ENCODE measurements around the gene CREBBP. TPM values are rescaled to one million over a fixed set of nuclear protein-coding genes. Genes with fewer than 3 reads are reported as not detected.

Gene CREBBP
- total and polyA plus RNA-seq, 2 donors (not counting 1 experiment from before 2014, with no cell fraction given) = 6.1 to 22.6 TPM

GRCh38 chr16:3835089-3835602 is 45.4 kb downstream of the CREBBP start:
- H3K9me3 ChIP-seq (ENCODE audit: control insufficient read depth, insufficient read depth, low read depth, low read length) = no peaks in the 10 kb centered on the region
- no peak overlapping the region for H3K27ac ChIP-seq (ENCODE audit: insufficient read depth, low read length)
- no peak overlapping the region for H3K4me2 ChIP-seq (ENCODE audit: extremely low read depth, insufficient read depth, low read length)
- no peak overlapping the region for H3K9ac ChIP-seq (ENCODE audit: insufficient read depth, low read length)
- no peak for DNase-seq (ENCODE audit: low read depth in 2 of 2)
- no peaks in the 10 kb centered on the region for H3K36me3 ChIP-seq (ENCODE audit: control insufficient read depth, insufficient read depth, low read length)
- peaks cover 3% of the 10 kb centered on the region for H4K20me1 ChIP-seq (ENCODE audit: control insufficient read depth, extremely low read depth, insufficient read depth, low read length)
- H2AFZ ChIP-seq (ENCODE audit: low read length) = no peak overlapping the region
- no peaks in the 10 kb centered on the region for H3K27me3 ChIP-seq (ENCODE audit: control insufficient read depth, insufficient read depth, low read length)
- no peak overlapping the region for H3K4me3 ChIP-seq (replicated peaks in 1 of 4; ENCODE audit: control extremely low read depth in 1 of 4, insufficient read depth in 1 of 4, low read depth in 3 of 4, low read length in 4 of 4)
- H3K79me2 ChIP-seq (ENCODE audit: control insufficient read depth, insufficient read depth, low read length) = peaks cover 83% of the 10 kb centered on the region
- TF ChIP-seq CTCF (conservative IDR thresholded peaks at IDR 0.05 in 1 of 2, IDR thresholded peaks at IDR 0.05 in 1 of 2; ENCODE audit: low read depth in 1 of 2, low read length in 2 of 2) (no peak), EZH2 (IDR thresholded peaks at IDR 0.05; ENCODE audit: low read length, missing control alignments) (no peak)
- H3K4me1 ChIP-seq (ENCODE audit: control insufficient read depth, extremely low read depth, insufficient read depth, low read length) = no peaks in the 10 kb centered on the region

- H4K20me1 ChIP-seq (ENCODE audit: control insufficient read depth, extremely low read depth, insufficient read depth, low read length) = peaks cover 3% of the 10 kb centered on the region
- DNase-seq (ENCODE audit: low read depth in 2 of 2) = no peak
Observed at GRCh38 chr16:3832668-3833067, 47.8 kb downstream of the CREBBP start.

GRCh38 chr16:3830625-3831254 is 49.8 kb downstream of the CREBBP start:
- Histone ChIP-seq H3K9ac (ENCODE audit: insufficient read depth, low read length) (no peak overlapping the region), H3K79me2 (ENCODE audit: control insufficient read depth, insufficient read depth, low read length) (peaks cover 88% of the 10 kb centered on the region), H2AFZ (ENCODE audit: low read length) (no peak overlapping the region), H3K27me3 (ENCODE audit: control insufficient read depth, insufficient read depth, low read length) (no peaks in the 10 kb centered on the region), H4K20me1 (ENCODE audit: control insufficient read depth, extremely low read depth, insufficient read depth, low read length) (peaks cover 7% of the 10 kb centered on the region), H3K9me3 (ENCODE audit: control insufficient read depth, insufficient read depth, low read depth, low read length) (no peaks in the 10 kb centered on the region), H3K4me3 (replicated peaks in 1 of 4; ENCODE audit: control extremely low read depth in 1 of 4, insufficient read depth in 1 of 4, low read depth in 3 of 4, low read length in 4 of 4) (no peak overlapping the region), H3K27ac (ENCODE audit: insufficient read depth, low read length) (no peak overlapping the region), H3K4me2 (ENCODE audit: extremely low read depth, insufficient read depth, low read length) (no peak overlapping the region), H3K36me3 (ENCODE audit: control insufficient read depth, insufficient read depth, low read length) (no peaks in the 10 kb centered on the region), H3K4me1 (ENCODE audit: control insufficient read depth, extremely low read depth, insufficient read depth, low read length) (no peaks in the 10 kb centered on the region)
- DNase-seq (ENCODE audit: low read depth in 2 of 2) = no peak
- TF ChIP-seq CTCF (conservative IDR thresholded peaks at IDR 0.05 in 1 of 2, IDR thresholded peaks at IDR 0.05 in 1 of 2; ENCODE audit: low read depth in 1 of 2, low read length in 2 of 2) (no peak), EZH2 (IDR thresholded peaks at IDR 0.05; ENCODE audit: low read length, missing control alignments) (no peak)

More at GRCh38 chr16:3832668-3833067, 47.8 kb downstream of the CREBBP start:
- H3K27ac ChIP-seq (ENCODE audit: insufficient read depth, low read length) = no peak overlapping the region
- H3K4me3 ChIP-seq (replicated peaks in 1 of 4; ENCODE audit: control extremely low read depth in 1 of 4, insufficient read depth in 1 of 4, low read depth in 3 of 4, low read length in 4 of 4) = no peak overlapping the region
- H3K27me3 ChIP-seq (ENCODE audit: control insufficient read depth, insufficient read depth, low read length) = no peaks in the 10 kb centered on the region
- H2AFZ ChIP-seq (ENCODE audit: low read length) = no peak overlapping the region
- H3K9me3 ChIP-seq (ENCODE audit: control insufficient read depth, insufficient read depth, low read depth, low read length) = no peaks in the 10 kb centered on the region
- H3K79me2 ChIP-seq (ENCODE audit: control insufficient read depth, insufficient read depth, low read length) = peaks cover 86% of the 10 kb centered on the region
- no peak overlapping the region for H3K4me2 ChIP-seq (ENCODE audit: extremely low read depth, insufficient read depth, low read length)
- no peak overlapping the region for H3K9ac ChIP-seq (ENCODE audit: insufficient read depth, low read length)
- no peaks in the 10 kb centered on the region for H3K4me1 ChIP-seq (ENCODE audit: control insufficient read depth, extremely low read depth, insufficient read depth, low read length)
- H3K36me3 ChIP-seq (ENCODE audit: control insufficient read depth, insufficient read depth, low read length) = no peaks in the 10 kb centered on the region
- no peak for TF ChIP-seq CTCF (conservative IDR thresholded peaks at IDR 0.05 in 1 of 2, IDR thresholded peaks at IDR 0.05 in 1 of 2; ENCODE audit: low read depth in 1 of 2, low read length in 2 of 2)
- TF ChIP-seq EZH2 (IDR thresholded peaks at IDR 0.05; ENCODE audit: low read length, missing control alignments) = no peak
